CD14-positive monocyte (primary cell): ENCODE measurements around the gene NTRK2. TPM values are rescaled to one million over a fixed set of nuclear protein-coding genes. Genes with fewer than 3 reads are reported as not detected.

Experiments
- DNase-seq, 3 donors: peaks; one replicate each; pipeline ENCODE4 v3.0.0-alpha.2; 2011 to 2022
- H2AFZ ChIP-seq: 2 replicates; pipeline ENCODE4 v1.6.0; 2012; ENCODE audit warnings: mild to moderate bottlenecking, low read depth, low read length, inconsistent platforms; ENCODE audit not compliant: insufficient read depth, poor library complexity, severe bottlenecking
- H3K27ac ChIP-seq, 2 donors: 1 replicate in 1 of 2; 2 replicates in 1 of 2; pipeline ENCODE4 v1.5.1; 2012 to 2013; ENCODE audit warnings: low read length in 2 of 2, control low read depth in 1 of 2, inconsistent platforms in 1 of 2, low read depth in 1 of 2, mild to moderate bottlenecking in 1 of 2
- H3K27me3 ChIP-seq, 2 donors: one replicate each; pipeline versions ENCODE4 v1.6.0 to v1.6.1; 2011 to 2013; ENCODE audit warnings: low read length in 2 of 2; ENCODE audit not compliant: control insufficient read depth in 2 of 2, insufficient read depth in 2 of 2
- H3K36me3 ChIP-seq, 2 donors: replicated peaks in 1 of 2; 1 replicate in 1 of 2; 2 replicates in 1 of 2; pipeline versions ENCODE4 v1.5.1 to v1.6.1; 2012 to 2013; ENCODE audit warnings: low read length in 2 of 2, control low read depth in 1 of 2, inconsistent platforms in 1 of 2, mild to moderate bottlenecking in 1 of 2; ENCODE audit not compliant: insufficient read depth in 2 of 2, control insufficient read depth in 1 of 2
- H3K4me1 ChIP-seq, 2 donors: 1 replicate in 1 of 2; 2 replicates in 1 of 2; pipeline versions ENCODE4 v1.5.1 to v1.6.1; 2012 to 2013; ENCODE audit warnings: low read length in 2 of 2, control low read depth in 1 of 2, inconsistent platforms in 1 of 2, mild to moderate bottlenecking in 1 of 2, moderate library complexity in 1 of 2; ENCODE audit not compliant: insufficient read depth in 2 of 2, control insufficient read depth in 1 of 2
- H3K4me2 ChIP-seq: replicated peaks from 2 replicates; pipeline ENCODE3; 2012; ENCODE audit warnings: low read length, moderate library complexity, mild to moderate bottlenecking; ENCODE audit not compliant: poor library complexity, severe bottlenecking; ENCODE audit errors: extremely low read depth
- H3K4me3 ChIP-seq, 3 experiments: fragments of 200-600 bp in 1 of 3; sonication (generic) in 1 of 3; replicated peaks in 1 of 3; 1 replicate in 2 of 3; 2 replicates in 1 of 3; pipeline ENCODE4 v1.5.1; 2011 to 2013; ENCODE audit warnings: low read length in 3 of 3, mild to moderate bottlenecking in 3 of 3, control low read depth in 2 of 3, low read depth in 2 of 3, inconsistent platforms in 1 of 3, moderate library complexity in 1 of 3
- H3K79me2 ChIP-seq: 2 replicates; pipeline ENCODE4 v1.6.0; 2012; ENCODE audit warnings: mild to moderate bottlenecking, control low read depth, inconsistent platforms, low read length, moderate library complexity; ENCODE audit not compliant: insufficient read depth
- H3K9ac ChIP-seq: 2 replicates; pipeline ENCODE4 v1.6.0; 2017; ENCODE audit warnings: low read length, mild to moderate bottlenecking; ENCODE audit not compliant: insufficient read depth, poor library complexity, severe bottlenecking
- H3K9me3 ChIP-seq, 2 donors: replicated peaks in 1 of 2; 1 replicate in 1 of 2; 2 replicates in 1 of 2; pipeline versions ENCODE4 v1.5.1 to v1.6.1; 2012 to 2013; ENCODE audit warnings: low read length in 2 of 2, control low read depth in 1 of 2; ENCODE audit not compliant: control insufficient read depth in 1 of 2, insufficient read depth in 1 of 2
- H4K20me1 ChIP-seq: 2 replicates; pipeline ENCODE4 v1.6.0; 2012; ENCODE audit warnings: mild to moderate bottlenecking, low read length, control low read depth, moderate library complexity; ENCODE audit not compliant: insufficient read depth
- H3K27ac Mint-ChIP-seq, 7 donors: one replicate each; pipeline ENCODE4 v1.8.0; 2020; ENCODE audit warnings: mild to moderate bottlenecking in 7 of 7, mixed read lengths in 7 of 7, moderate library complexity in 6 of 7, inconsistent platforms in 2 of 7
- H3K27me3 Mint-ChIP-seq, 3 donors: one replicate each; pipeline ENCODE4 v1.8.0; 2021 to 2022; ENCODE audit warnings: low read depth in 3 of 3, mild to moderate bottlenecking in 3 of 3, mixed read lengths in 3 of 3, moderate library complexity in 3 of 3, inconsistent platforms in 1 of 3
- H3K36me3 Mint-ChIP-seq, 2 donors: one replicate each; pipeline ENCODE4 v1.8.0; 2020; ENCODE audit warnings: mixed read lengths in 2 of 2, inconsistent platforms in 1 of 2, mild to moderate bottlenecking in 1 of 2
- H3K4me1 Mint-ChIP-seq: one replicate; pipeline ENCODE4 v1.8.0; 2020; ENCODE audit warnings: mild to moderate bottlenecking, mixed read lengths
- H3K4me3 Mint-ChIP-seq, 2 donors: one replicate each; pipeline ENCODE4 v1.8.0; 2020; ENCODE audit warnings: mild to moderate bottlenecking in 2 of 2, mixed read lengths in 2 of 2, moderate library complexity in 1 of 2
- H3K9me3 Mint-ChIP-seq, 7 donors: one replicate each; pipeline ENCODE4 v1.8.0; 2020 to 2022; ENCODE audit warnings: mixed read lengths in 7 of 7, mild to moderate bottlenecking in 6 of 7, moderate library complexity in 6 of 7, inconsistent platforms in 2 of 7
- WGBS: methylation state at CpG from one replicate; pipeline ENCODE4 v1.1.5; 2013; ENCODE audit warnings: missing lambda C conversion rate; ENCODE audit not compliant: insufficient coverage; 5-methylcytosine and 5-hydroxymethylcytosine counted together
- intact Hi-C, 2 donors: fragments of 100-400 bp; cut with micrococcal nuclease; formaldehyde crosslinking; loops; one replicate each; pipeline versions ENCODE4 v1.15.0 to v1.15.1; 2023
- polyA plus RNA-seq, 3 donors: library from polyadenylated mRNA; depleted of rRNA in 1 of 3; unstranded in 2 of 3; stranded (reverse) in 1 of 3; fragments of 300-500 nt in 2 of 3; fragments of >200 nt in 1 of 3; fragmentation: Illumina TruSeq in 2 of 3; gene quantifications; 1 replicate in 2 of 3; 2 replicates in 1 of 3; pipeline ENCODE4 v1.2.3, GENCODE V29; 2012 to 2021
- TF ChIP-seq, protein P1 (sequence below): fragments of 200-600 bp; IDR thresholded peaks from one replicate; pipeline ENCODE4 v1.8.0; 2022; ENCODE audit warnings: antibody characterized with exemption, mild to moderate bottlenecking

Gene NTRK2
- polyA plus RNA-seq, 3 donors = not detected

DNA sequence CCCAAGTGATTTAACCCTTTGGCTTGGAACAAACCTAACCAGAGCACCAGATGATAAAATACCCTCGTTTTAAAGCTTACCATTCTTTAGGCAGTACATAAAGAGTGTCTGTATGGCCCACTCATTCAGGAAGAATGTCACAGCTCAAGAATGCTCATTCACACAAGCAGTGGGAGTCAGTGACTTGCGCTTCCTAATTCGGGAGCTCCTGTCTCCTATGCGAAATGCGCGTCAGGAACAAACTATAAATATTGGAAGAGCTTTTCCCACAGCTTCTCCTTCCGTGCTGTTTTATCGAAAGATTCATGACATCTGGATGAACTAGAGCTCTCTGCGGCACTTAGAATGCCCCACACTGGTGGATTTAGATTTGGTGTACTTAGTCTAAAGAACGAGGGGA is 66.6 kb downstream of the NTRK2 start:
- intact Hi-C loops = no loop called here
- Histone ChIP-seq H3K4me2 (no peak overlapping the region), H3K9me3 (peaks cover 0 to 2% of the 10 kb centered on the region in 2 donors), H3K4me1 (no peaks in the 10 kb centered on the region), H3K9ac (no peak overlapping the region), H3K27ac (no peak overlapping the region), H3K36me3 (no peaks in the 10 kb centered on the region), H3K27me3 (no peaks in the 10 kb centered on the region), H3K79me2 (no peaks in the 10 kb centered on the region), H2AFZ (no peak overlapping the region), H3K4me3 (no peak overlapping the region), H4K20me1 (no peaks in the 10 kb centered on the region)
- Mint-ChIP-seq H3K4me3 (no peak overlapping the region), H3K4me1 (no peaks in the 10 kb centered on the region), H3K27me3 (no peaks in the 10 kb centered on the region), H3K36me3 (no peaks in the 10 kb centered on the region), H3K27ac (no peak overlapping the region), H3K9me3 (peaks cover 0 to 8% (median 2%) of the 10 kb centered on the region in 7 donors)
- TF ChIP-seq, protein P1, sequence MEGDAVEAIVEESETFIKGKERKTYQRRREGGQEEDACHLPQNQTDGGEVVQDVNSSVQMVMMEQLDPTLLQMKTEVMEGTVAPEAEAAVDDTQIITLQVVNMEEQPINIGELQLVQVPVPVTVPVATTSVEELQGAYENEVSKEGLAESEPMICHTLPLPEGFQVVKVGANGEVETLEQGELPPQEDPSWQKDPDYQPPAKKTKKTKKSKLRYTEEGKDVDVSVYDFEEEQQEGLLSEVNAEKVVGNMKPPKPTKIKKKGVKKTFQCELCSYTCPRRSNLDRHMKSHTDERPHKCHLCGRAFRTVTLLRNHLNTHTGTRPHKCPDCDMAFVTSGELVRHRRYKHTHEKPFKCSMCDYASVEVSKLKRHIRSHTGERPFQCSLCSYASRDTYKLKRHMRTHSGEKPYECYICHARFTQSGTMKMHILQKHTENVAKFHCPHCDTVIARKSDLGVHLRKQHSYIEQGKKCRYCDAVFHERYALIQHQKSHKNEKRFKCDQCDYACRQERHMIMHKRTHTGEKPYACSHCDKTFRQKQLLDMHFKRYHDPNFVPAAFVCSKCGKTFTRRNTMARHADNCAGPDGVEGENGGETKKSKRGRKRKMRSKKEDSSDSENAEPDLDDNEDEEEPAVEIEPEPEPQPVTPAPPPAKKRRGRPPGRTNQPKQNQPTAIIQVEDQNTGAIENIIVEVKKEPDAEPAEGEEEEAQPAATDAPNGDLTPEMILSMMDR = no peak
- no peak for DNase-seq
- 70% methylated on average over 2 of the region's 10 CpGs for WGBS

DNA sequence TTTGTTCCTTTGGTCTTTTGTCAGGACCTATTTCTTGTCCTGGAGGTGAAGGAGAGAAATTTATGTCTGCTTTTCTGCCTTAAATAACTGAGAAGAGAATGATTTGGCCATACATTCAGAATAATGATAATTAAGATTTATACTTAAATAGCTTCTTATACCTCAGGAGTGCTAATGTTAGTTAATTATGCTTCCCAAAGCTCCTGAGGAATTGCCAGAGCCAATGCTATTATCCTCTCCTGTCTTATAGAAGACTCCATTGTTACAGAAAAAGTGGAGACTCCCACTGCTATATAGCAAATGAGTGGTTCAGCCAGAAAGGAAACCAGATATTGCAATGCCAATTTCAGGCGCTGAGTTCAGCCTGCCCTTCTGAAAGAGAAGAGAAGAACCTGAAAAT is 67.0 kb downstream of the NTRK2 start:
- H3K4me3 ChIP-seq = no peak overlapping the region
- no peaks in the 10 kb centered on the region for H3K4me1 ChIP-seq
- no peak overlapping the region for H3K9ac ChIP-seq
- no peaks in the 10 kb centered on the region for H3K27me3 Mint-ChIP-seq
- H3K27ac ChIP-seq = no peak overlapping the region
- intact Hi-C loops = no loop called here
- H2AFZ ChIP-seq = no peak overlapping the region
- H3K9me3 Mint-ChIP-seq = peaks cover 0 to 8% (median 2%) of the 10 kb centered on the region in 7 donors
- WGBS = 83% methylated on average over 1 of the region's 1 CpG
- H3K9me3 ChIP-seq = peaks cover 0 to 2% of the 10 kb centered on the region in 2 donors
- H3K36me3 ChIP-seq = no peaks in the 10 kb centered on the region
- H3K27me3 ChIP-seq = no peaks in the 10 kb centered on the region
- H3K4me2 ChIP-seq = no peak overlapping the region
- DNase-seq = no peak
- H4K20me1 ChIP-seq = no peaks in the 10 kb centered on the region
- no peak overlapping the region for H3K27ac Mint-ChIP-seq
- H3K4me3 Mint-ChIP-seq = no peak overlapping the region
- TF ChIP-seq, protein P1 = no peak
- no peaks in the 10 kb centered on the region for H3K4me1 Mint-ChIP-seq
- no peaks in the 10 kb centered on the region for H3K79me2 ChIP-seq
- no peaks in the 10 kb centered on the region for H3K36me3 Mint-ChIP-seq
